HG02973 (cell line): ENCODE measurements around the gene KLHL21.

ENCODE experiments used
- ATAC-seq: cut with Tn5 transposase; IDR thresholded peaks from one replicate; pipeline ENCODE4 v1.9.1; 2021; ENCODE audit warnings: moderate library complexity; ENCODE audit not compliant: unreplicated experiment

The KLHL21 gene

DNA sequence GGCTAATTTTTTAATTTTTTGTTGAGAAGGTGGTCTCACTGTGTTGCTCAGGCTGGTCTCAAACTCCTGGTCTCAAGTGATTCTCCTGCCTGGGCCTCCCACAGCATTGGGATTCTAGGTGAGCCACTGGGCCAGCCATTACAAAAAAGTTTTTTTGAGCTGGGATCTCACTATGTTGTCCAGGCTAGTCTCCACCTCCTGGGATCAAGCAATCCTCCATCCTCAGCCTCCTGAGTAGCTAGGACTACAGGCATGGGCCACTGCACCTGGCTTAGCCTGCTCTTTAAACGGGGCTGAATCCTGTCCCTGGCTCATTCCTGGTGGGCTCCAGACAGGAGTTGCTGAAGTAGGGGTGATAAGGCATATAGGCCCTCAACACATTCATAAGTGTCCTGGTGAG is 45.1 kb downstream of the KLHL21 start:
- no peak for ATAC-seq

- no peak for ATAC-seq
These were observed 47.5 kb downstream of the KLHL21 start, which contains the start of gene TAS1R1 for GRCh38 chr1:6554907-6555778. Gene TAS1R1 (plus strand): TSS chr1:6555307. CDS start chr1:6555374, 67 bp downstream.

DNA sequence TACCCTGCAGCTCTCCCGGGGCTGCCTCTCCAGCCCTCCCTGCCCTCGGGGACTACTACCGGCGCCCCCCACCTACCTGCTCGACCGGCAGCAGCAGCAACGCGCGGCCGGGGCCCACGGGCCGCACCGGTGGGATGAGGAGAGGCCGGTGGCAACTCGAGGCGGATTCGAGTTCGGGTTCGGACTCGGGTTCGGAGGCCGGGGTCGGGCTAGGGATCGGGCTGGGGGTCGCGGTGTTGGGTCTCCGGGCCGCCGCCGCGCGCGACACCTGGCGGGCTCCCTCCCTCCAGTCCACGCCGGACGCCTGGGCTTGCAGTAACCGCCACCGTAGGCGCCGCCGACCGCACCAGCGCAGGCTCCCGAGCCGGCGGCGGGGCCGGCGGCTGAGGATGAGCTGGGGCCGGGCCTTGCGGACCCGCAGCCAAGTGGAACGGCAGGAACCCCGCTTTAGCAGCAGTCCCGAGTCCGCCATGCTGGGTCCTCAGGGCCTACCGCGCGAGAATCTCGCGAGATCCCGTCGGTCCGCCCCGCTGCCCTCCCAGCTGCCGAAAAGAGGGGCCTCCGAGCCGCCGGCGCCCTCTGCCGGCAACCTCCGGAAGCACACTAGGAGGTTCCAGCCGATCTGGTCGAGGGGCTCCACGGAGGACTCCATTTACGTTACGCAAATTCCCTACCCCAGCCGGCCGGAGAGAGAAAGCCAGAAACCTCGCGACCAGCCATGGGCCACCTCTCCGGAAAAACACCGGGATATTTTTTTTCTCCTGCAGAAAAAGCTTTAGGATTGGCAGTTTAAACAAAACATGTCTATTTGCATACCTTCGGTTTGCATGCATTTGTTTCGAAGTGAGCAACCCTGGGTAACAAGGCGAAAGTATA is 48.4 kb downstream of the KLHL21 start, which contains the start of gene NOL9:
Gene NOL9, minus strand, starts transcription at position 483 of the 876 bp plus-strand sequence. Its CDS starts 11 bp downstream, at position 472.
- peak; percentile 87 for ATAC-seq

GRCh38 chr1:6547301-6547700 is 55.4 kb downstream of the KLHL21 start:
- no peak for ATAC-seq

- no peak for ATAC-seq
These were observed 56.3 kb downstream of the KLHL21 start for GRCh38 chr1:6546326-6546725.

DNA sequence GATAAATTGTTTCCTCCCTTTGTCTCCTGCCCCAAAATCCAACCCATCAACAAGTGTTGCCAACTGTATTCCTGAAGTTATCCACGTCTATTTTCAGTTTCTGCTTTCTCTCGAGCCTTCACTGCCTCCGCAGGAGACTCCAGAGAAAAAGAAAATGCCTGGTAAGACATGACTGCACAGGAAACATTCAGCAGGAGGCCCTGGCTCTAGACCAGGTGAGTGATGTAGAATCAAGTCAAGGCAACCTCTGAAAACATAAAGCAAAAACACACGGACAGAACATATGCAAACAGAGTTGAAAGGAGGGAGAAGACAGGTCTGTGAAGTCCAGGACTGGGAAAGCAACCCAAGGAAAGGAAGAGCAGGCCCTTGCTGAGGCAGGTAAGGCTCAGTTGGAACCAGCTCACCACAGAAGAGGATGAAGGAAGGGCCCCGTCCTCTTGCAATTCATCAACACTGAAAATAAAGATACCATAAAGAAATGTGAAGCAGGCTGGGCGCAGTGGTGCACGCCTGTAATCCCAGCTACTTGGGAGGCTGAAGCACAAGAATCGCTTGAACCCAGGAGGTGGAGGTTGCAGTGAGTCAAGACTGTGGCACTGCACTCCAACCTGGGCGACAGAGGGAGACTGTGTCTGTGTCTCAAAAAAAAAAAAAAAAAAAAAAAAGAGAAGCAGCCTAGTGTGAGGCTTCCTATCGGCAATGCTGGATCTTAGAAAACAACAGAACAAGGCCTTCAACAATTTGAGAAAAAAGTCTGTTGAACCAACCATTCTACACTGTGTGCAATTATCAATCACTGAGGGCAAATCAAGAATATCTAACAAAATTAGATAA is 57.2 kb downstream of the KLHL21 start:
- no peak for ATAC-seq

DNA sequence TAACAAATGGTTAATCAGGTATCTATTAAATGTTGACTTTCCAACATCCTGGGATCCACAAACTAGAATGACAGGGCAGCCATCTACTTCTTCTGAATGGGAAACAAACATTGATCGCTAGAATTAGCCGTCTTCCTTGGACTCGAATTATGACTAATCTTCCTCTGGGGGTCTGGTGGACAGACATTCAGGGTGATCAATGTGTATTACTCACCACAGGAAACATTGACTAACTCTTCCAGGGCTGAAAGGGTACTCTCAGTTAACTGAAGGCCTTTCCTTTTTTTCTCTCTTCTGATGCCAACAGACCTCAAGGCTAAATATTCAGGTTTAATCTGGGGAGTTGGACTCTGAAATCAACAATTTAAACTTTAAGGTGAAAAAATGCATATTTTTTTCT is 57.8 kb downstream of the KLHL21 start:
- no peak for ATAC-seq
